ENCODE results near the gene FGFRL1. TPM values are rescaled to one million over a fixed set of nuclear protein-coding genes. Genes with fewer than 3 reads are reported as not detected.

The FGFRL1 gene
- total and polyA plus RNA-seq, 2 donors, result 1.7 to 6.2 TPM

DNA sequence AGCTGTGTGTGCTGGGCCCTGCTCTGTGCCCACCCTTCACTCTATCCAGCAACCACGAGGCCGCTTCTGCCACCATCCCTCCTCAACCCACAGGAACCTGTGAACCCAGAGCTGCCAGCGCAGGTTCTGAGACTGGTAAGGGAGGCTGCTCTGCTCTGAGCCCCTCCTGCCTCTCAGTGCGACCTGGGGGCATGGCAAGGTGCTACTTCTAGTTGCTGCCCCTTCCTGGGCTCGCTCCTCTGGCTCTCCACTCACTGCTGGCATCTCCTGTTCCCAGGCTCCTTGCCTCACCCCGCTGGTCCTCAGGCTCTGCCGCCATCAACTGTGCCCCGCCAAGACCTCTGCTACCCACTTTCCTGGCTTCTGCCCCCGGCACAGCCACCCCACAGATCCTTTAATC lies 62.7 kb downstream of the FGFRL1 start:
- WGBS, result 91% methylated on average over 9 of the region's 9 CpGs
- no peaks in the 10 kb centered on the region for H3K4me1 ChIP-seq (ENCODE audit: control insufficient read depth in 2 of 2, insufficient read depth in 2 of 2, low read length in 2 of 2)
- no peak overlapping the region for H3K27ac ChIP-seq (ENCODE audit: low read depth in 1 of 2, low read length in 1 of 2)
- no peak for DNase-seq (ENCODE audit: low read depth in 6 of 9, low spot score in 9 of 9)
- peaks cover 0 to 2% of the 10 kb centered on the region in 2 donors for H3K27me3 ChIP-seq (ENCODE audit: control insufficient read depth in 2 of 2, insufficient read depth in 1 of 2, low read length in 1 of 2)
- no peaks in the 10 kb centered on the region for H3K9me3 ChIP-seq (ENCODE audit: control insufficient read depth in 2 of 2, insufficient read depth in 1 of 2, low read length in 1 of 2)
- H3K4me3 ChIP-seq (ENCODE audit: low read length in 2 of 2), result no peak overlapping the region
- H3K36me3 ChIP-seq (ENCODE audit: control insufficient read depth in 2 of 2, insufficient read depth in 2 of 2, low read length in 1 of 2), result no peaks in the 10 kb centered on the region

GRCh38 chr4:1075225-1075624 lies 63.8 kb downstream of the FGFRL1 start:
- H3K4me1 ChIP-seq (ENCODE audit: control insufficient read depth in 2 of 2, insufficient read depth in 2 of 2, low read length in 2 of 2), result no peaks in the 10 kb centered on the region
- no peak overlapping the region for H3K4me3 ChIP-seq (ENCODE audit: low read length in 2 of 2)
- no peak for DNase-seq (ENCODE audit: low read depth in 6 of 9, low spot score in 9 of 9)
- no peaks in the 10 kb centered on the region for H3K36me3 ChIP-seq (ENCODE audit: control insufficient read depth in 2 of 2, insufficient read depth in 2 of 2, low read length in 1 of 2)
- H3K9me3 ChIP-seq (ENCODE audit: control insufficient read depth in 2 of 2, insufficient read depth in 1 of 2, low read length in 1 of 2), result no peaks in the 10 kb centered on the region
- WGBS, result 82% methylated on average over 7 of the region's 7 CpGs
- H3K27me3 ChIP-seq (ENCODE audit: control insufficient read depth in 2 of 2, insufficient read depth in 1 of 2, low read length in 1 of 2), result peaks cover 0 to 2% of the 10 kb centered on the region in 2 donors
- H3K27ac ChIP-seq (ENCODE audit: low read depth in 1 of 2, low read length in 1 of 2), result no peak overlapping the region

DNA sequence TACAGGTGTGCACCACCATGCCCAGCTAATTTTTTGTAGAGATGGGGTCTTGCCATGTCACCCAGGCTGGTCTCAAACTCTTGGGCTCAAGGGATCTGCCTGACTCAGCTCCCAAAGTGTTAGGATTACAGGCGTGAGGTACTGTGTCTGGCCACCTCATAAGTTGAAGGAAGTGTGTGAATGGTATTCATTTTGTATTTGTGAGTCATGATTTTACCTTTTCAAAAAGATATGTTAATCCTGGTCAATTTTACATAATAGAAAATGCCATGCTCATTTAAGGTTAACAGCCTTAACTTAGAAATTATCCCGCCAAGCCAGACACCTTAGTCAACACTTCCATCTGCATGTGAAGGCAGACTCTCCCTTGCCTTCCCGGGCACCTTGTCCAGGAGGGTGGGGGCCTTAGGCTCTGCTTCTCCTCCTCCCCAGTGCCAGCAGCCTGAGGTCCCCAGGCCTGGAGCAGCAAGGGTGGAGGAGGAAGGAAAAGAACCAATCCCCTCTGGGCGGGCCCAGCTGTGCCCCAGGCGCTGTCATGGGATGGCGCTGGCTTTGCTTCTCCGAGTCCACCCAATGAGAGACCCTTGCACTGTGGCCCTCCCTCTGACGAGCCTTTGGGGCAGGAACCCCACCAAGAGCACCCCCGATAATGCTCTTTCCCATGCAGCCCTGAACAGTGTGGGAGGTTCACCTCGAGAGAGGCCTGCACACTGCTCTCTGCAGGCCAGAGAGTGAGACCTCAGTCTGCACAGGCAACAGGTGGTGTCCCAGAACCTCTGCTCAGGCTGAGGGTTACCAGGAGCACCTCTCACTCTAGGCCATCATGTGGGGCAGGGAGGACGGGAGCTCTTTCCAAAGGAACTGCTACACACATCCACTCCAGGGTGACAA lies 64.6 kb downstream of the FGFRL1 start:
- 89% methylated on average over 11 of the region's 11 CpGs for WGBS
- DNase-seq (ENCODE audit: low read depth in 6 of 9, low spot score in 9 of 9), result no peak
- Histone ChIP-seq H3K4me1 (ENCODE audit: control insufficient read depth in 2 of 2, insufficient read depth in 2 of 2, low read length in 2 of 2) (no peaks in the 10 kb centered on the region), H3K9me3 (ENCODE audit: control insufficient read depth in 2 of 2, insufficient read depth in 1 of 2, low read length in 1 of 2) (no peaks in the 10 kb centered on the region), H3K36me3 (ENCODE audit: control insufficient read depth in 2 of 2, insufficient read depth in 2 of 2, low read length in 1 of 2) (no peaks in the 10 kb centered on the region), H3K27ac (ENCODE audit: low read depth in 1 of 2, low read length in 1 of 2) (no peak overlapping the region), H3K27me3 (ENCODE audit: control insufficient read depth in 2 of 2, insufficient read depth in 1 of 2, low read length in 1 of 2) (peaks cover 2% of the 10 kb centered on the region in 2 donors), H3K4me3 (ENCODE audit: low read length in 2 of 2) (no peak overlapping the region)

Other genes starting within 250 kb of the FGFRL1 start
- gene CPLX1, start 185.5 kb upstream of the FGFRL1 start, total RNA-seq, result 3.5 TPM
- 7.9 TPM for gene CPLX1, start 185.5 kb upstream of the FGFRL1 start, polyA plus RNA-seq
- gene GAK, start 79.3 kb upstream of the FGFRL1 start, total RNA-seq, result 47.5 TPM
- 230 TPM for gene GAK, start 79.3 kb upstream of the FGFRL1 start, polyA plus RNA-seq
- gene TMEM175, start 79.2 kb upstream of the FGFRL1 start, total RNA-seq, result 10.9 TPM
- 87.1 TPM for gene TMEM175, start 79.2 kb upstream of the FGFRL1 start, polyA plus RNA-seq
- 11.3 TPM for gene DGKQ, start 38.1 kb upstream of the FGFRL1 start, total RNA-seq
- gene DGKQ, start 38.1 kb upstream of the FGFRL1 start, polyA plus RNA-seq, result 24.1 TPM
- gene IDUA, start 24.6 kb upstream of the FGFRL1 start, total RNA-seq, result 12.6 TPM
- 27.4 TPM for gene IDUA, start 24.6 kb upstream of the FGFRL1 start, polyA plus RNA-seq
- gene SLC26A1, start 18.2 kb upstream of the FGFRL1 start, total RNA-seq, result 0.14 TPM
- gene SLC26A1, start 18.2 kb upstream of the FGFRL1 start, polyA plus RNA-seq, result 0.41 TPM
- 1.1 TPM for gene RNF212, start 101.9 kb downstream of the FGFRL1 start, total RNA-seq
- gene RNF212, start 101.9 kb downstream of the FGFRL1 start, polyA plus RNA-seq, result 11.2 TPM
- 5.3 TPM for gene SPON2, start 161.0 kb downstream of the FGFRL1 start, total RNA-seq
- gene SPON2, start 161.0 kb downstream of the FGFRL1 start, polyA plus RNA-seq, result 48.2 TPM
- gene CTBP1, start 237.5 kb downstream of the FGFRL1 start, total RNA-seq, result 98.2 TPM
- 188 TPM for gene CTBP1, start 237.5 kb downstream of the FGFRL1 start, polyA plus RNA-seq